ENCODE measurements around the gene RERE. TPM values are rescaled to one million over a fixed set of nuclear protein-coding genes. Genes with fewer than 3 reads are reported as not detected.
"Not testable (repeated sequence)": the region's sequence is repeated elsewhere in the genome, so short reads cannot be mapped to it uniquely, and the experiment has no call there.

RERE gene
- total and polyA plus RNA-seq, 7 donors, result 38.8 to 308 (median 99.7) TPM

- no peak for TF ChIP-seq CTCF (IDR thresholded peaks at IDR 0.05)
- Histone ChIP-seq H3K27ac (no peak overlapping the region), H3K9me3 (no peaks in the 10 kb centered on the region), H3K4me1 (peaks cover 36% of the 10 kb centered on the region), H3K4me3 (peak overlapping the region; percentile 28), H3K36me3 (ENCODE audit: insufficient read depth in 1 of 2, low read depth in 1 of 2) (no peaks in the 10 kb centered on the region), H3K27me3 (ENCODE audit: insufficient read depth in 3 of 3, low read length in 2 of 3) (no peaks in the 10 kb centered on the region)
- ATAC-seq (peak in 2 of 4 donors; percentile 52 to 63), DNase-seq (no peak)
- intact Hi-C loops (cut with DNase I), result no loop called here
- WGBS, 3 donors, result 57 to 73% (median 64%) methylated on average over 4 of the region's 4 CpGs
Observed at GRCh38 chr1:8597455-8597854, 220.0 kb downstream of the RERE start.

- Histone ChIP-seq H3K36me3 (ENCODE audit: insufficient read depth in 1 of 2, low read depth in 1 of 2) (no peaks in the 10 kb centered on the region), H3K27ac (no peak overlapping the region), H3K4me1 (peaks cover 39% of the 10 kb centered on the region), H3K9me3 (no peaks in the 10 kb centered on the region), H3K4me3 (no peak overlapping the region), H3K27me3 (ENCODE audit: insufficient read depth in 3 of 3, low read length in 2 of 3) (no peaks in the 10 kb centered on the region)
- TF ChIP-seq CTCF (IDR thresholded peaks at IDR 0.05), result no peak
- ATAC-seq, result no peak
- DNase-seq, result no peak
- intact Hi-C loops (cut with DNase I), result no loop called here
- 47 to 60% (median 58%) methylated on average over 1 of the region's 1 CpG for WGBS, 3 donors
Observed at GRCh38 chr1:8595941-8596340, 221.5 kb downstream of the RERE start.

GRCh38 chr1:8595332-8595731 is 222.1 kb downstream of the RERE start:
- peaks cover 45% of the 10 kb centered on the region for H3K4me1 ChIP-seq
- intact Hi-C loops (cut with DNase I), result no loop called here

GRCh38 chr1:8593292-8593691 is 224.1 kb downstream of the RERE start:
- ATAC-seq; intact Hi-C loops (cut with DNase I); H3K9me3 ChIP-seq; H3K4me3 ChIP-seq; DNase-seq; H3K27me3 ChIP-seq (ENCODE audit: insufficient read depth in 3 of 3, low read length in 2 of 3); H3K36me3 ChIP-seq (ENCODE audit: insufficient read depth in 1 of 2, low read depth in 1 of 2); H3K27ac ChIP-seq: not testable (repeated sequence)
- H3K4me1 ChIP-seq, result peaks cover 35% of the 10 kb centered on the region
- WGBS, 3 donors, result 93 to 98% (median 93%) methylated on average over 3 of the region's 3 CpGs

More at GRCh38 chr1:8595332-8595731, 222.1 kb downstream of the RERE start:
- Histone ChIP-seq H3K4me3 (no peak overlapping the region), H3K9me3 (no peaks in the 10 kb centered on the region), H3K36me3 (ENCODE audit: insufficient read depth in 1 of 2, low read depth in 1 of 2) (no peaks in the 10 kb centered on the region), H3K27ac (no peak overlapping the region), H3K27me3 (ENCODE audit: insufficient read depth in 3 of 3, low read length in 2 of 3) (no peaks in the 10 kb centered on the region)
- ATAC-seq, result no peak
- DNase-seq, result no peak
- no peak for TF ChIP-seq CTCF (IDR thresholded peaks at IDR 0.05)

- TF ChIP-seq CTCF (IDR thresholded peaks at IDR 0.05), result no peak
- WGBS, 3 donors, result 88 to 96% (median 92%) methylated on average over 5 of the region's 5 CpGs
- no peak for DNase-seq
Observed at GRCh38 chr1:8591569-8591968, 225.9 kb downstream of the RERE start.

More at GRCh38 chr1:8591569-8591968, 225.9 kb downstream of the RERE start:
- Histone ChIP-seq H3K36me3 (ENCODE audit: insufficient read depth in 1 of 2, low read depth in 1 of 2) (no peaks in the 10 kb centered on the region), H3K4me1 (peaks cover 22% of the 10 kb centered on the region), H3K27me3 (ENCODE audit: insufficient read depth in 3 of 3, low read length in 2 of 3) (no peaks in the 10 kb centered on the region), H3K9me3 (no peaks in the 10 kb centered on the region), H3K27ac (no peak overlapping the region), H3K4me3 (no peak overlapping the region)
- no peak for ATAC-seq
- intact Hi-C loops (cut with DNase I), result no loop called here
